Endothelial cell (in vitro differentiated cells): ENCODE results near the gene STAT5B. TPM values are rescaled to one million over a fixed set of nuclear protein-coding genes. Genes with fewer than 3 reads are reported as not detected.

ENCODE experiments used
- DNase-seq: peaks from one replicate; pipeline ENCODE4 v3.0.0; 2021; ENCODE audit warnings: low spot score
- H3K27ac Mint-ChIP-seq: one replicate; pipeline ENCODE4 v1.8.0; 2021; ENCODE audit warnings: mixed read lengths, inconsistent platforms; ENCODE audit not compliant: unreplicated experiment
- H3K27me3 Mint-ChIP-seq: one replicate; pipeline ENCODE4 v1.8.0; 2021; ENCODE audit warnings: mild to moderate bottlenecking, moderate library complexity, mixed read lengths, inconsistent platforms; ENCODE audit not compliant: unreplicated experiment
- H3K36me3 Mint-ChIP-seq: one replicate; pipeline ENCODE4 v1.8.0; 2021; ENCODE audit warnings: mild to moderate bottlenecking, low read depth, mixed read lengths, inconsistent platforms; ENCODE audit not compliant: unreplicated experiment
- H3K4me1 Mint-ChIP-seq: one replicate; pipeline ENCODE4 v1.8.0; 2021; ENCODE audit warnings: mild to moderate bottlenecking, mixed read lengths, inconsistent platforms; ENCODE audit not compliant: unreplicated experiment
- H3K4me3 Mint-ChIP-seq: one replicate; pipeline ENCODE4 v1.8.0; 2021; ENCODE audit warnings: mild to moderate bottlenecking, mixed read lengths, inconsistent platforms; ENCODE audit not compliant: unreplicated experiment
- H3K9me3 Mint-ChIP-seq: one replicate; pipeline ENCODE4 v1.8.0; 2021; ENCODE audit warnings: mixed read lengths, inconsistent platforms; ENCODE audit not compliant: unreplicated experiment
- total RNA-seq: library from RNA; stranded (reverse); fragmentation: NEBNext Ultra II Directional; extraction: Animal tissue kit (Norgen Biotek cat#: 25700); gene quantifications from one replicate; pipeline ENCODE4 v1.2.1, GENCODE V29; 2021; ENCODE audit not compliant: unreplicated experiment
- TF ChIP-seq, protein P1 (sequence below): fragments of 200-600 bp; sonication (generic); IDR thresholded peaks from one replicate; pipeline ENCODE4 v1.5.0; 2021; ENCODE audit warnings: antibody characterized with exemption; ENCODE audit not compliant: unreplicated experiment

Gene STAT5B
- total RNA-seq, 1 donor from 2014 or later, result 40.2 TPM

DNA sequence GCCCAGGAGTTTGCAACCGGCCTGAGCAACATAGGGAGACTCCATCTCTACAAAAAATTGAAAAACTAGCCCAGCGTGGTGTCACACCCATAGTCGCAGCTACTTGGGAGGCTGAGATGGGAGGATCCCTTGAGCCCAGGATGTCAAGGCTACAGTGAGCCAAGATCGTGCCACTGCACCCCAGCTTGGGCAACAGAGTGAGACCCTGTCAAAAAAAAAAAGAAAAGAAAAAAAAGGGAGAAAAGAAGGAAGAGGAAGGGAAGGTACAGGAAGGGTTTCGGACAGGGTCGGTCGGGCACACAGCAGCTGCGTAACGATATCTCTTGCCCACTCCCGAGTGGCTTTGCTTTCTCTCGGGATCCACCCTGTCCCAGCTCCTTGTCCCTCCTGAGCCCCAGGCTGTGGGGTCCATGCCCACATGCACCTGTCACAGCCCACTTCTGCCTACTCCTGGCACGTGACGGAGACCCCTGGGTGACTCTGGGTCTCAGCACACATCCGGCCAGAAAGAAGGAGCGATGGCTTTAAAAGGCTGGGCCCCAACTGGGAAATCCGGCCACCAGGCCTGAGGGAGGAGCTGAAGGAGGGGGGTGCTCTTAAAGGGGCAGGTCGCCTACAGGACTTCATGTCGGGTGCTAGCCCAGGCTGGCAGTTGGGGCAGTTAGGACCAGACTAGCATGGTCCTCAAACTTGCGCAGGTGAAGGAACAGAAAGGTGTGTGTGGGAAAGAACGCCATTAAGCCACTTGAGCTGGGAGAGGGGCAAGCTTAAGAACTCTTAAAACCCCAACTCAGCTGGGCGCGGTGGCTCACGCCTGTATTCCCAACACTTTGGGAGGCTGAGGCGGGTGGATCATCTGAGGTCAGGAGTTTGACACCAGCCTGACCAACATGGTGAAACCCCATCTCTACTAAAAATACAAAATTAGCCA lies 82.0 kb downstream of the STAT5B start, which contains the start of gene GHDC:
Gene GHDC (minus strand): TSS at position 526 of the 931 bp plus-strand sequence. CDS start 913 bp downstream, outside the sequence.
- Mint-ChIP-seq H3K9me3 (no peaks in the 10 kb centered on the region), H3K4me3 (peak within 1 kb of the TSS; percentile 56), H3K27ac (peak within 1 kb of the TSS; percentile 84), H3K27me3 (peaks cover 14% of the 10 kb centered on the region), H3K4me1 (peaks cover 9% of the 10 kb centered on the region), H3K36me3 (no peaks in the 10 kb centered on the region)
- TF ChIP-seq, protein P1, sequence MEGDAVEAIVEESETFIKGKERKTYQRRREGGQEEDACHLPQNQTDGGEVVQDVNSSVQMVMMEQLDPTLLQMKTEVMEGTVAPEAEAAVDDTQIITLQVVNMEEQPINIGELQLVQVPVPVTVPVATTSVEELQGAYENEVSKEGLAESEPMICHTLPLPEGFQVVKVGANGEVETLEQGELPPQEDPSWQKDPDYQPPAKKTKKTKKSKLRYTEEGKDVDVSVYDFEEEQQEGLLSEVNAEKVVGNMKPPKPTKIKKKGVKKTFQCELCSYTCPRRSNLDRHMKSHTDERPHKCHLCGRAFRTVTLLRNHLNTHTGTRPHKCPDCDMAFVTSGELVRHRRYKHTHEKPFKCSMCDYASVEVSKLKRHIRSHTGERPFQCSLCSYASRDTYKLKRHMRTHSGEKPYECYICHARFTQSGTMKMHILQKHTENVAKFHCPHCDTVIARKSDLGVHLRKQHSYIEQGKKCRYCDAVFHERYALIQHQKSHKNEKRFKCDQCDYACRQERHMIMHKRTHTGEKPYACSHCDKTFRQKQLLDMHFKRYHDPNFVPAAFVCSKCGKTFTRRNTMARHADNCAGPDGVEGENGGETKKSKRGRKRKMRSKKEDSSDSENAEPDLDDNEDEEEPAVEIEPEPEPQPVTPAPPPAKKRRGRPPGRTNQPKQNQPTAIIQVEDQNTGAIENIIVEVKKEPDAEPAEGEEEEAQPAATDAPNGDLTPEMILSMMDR, result no peak
- DNase-seq, result peak; percentile 48

DNA sequence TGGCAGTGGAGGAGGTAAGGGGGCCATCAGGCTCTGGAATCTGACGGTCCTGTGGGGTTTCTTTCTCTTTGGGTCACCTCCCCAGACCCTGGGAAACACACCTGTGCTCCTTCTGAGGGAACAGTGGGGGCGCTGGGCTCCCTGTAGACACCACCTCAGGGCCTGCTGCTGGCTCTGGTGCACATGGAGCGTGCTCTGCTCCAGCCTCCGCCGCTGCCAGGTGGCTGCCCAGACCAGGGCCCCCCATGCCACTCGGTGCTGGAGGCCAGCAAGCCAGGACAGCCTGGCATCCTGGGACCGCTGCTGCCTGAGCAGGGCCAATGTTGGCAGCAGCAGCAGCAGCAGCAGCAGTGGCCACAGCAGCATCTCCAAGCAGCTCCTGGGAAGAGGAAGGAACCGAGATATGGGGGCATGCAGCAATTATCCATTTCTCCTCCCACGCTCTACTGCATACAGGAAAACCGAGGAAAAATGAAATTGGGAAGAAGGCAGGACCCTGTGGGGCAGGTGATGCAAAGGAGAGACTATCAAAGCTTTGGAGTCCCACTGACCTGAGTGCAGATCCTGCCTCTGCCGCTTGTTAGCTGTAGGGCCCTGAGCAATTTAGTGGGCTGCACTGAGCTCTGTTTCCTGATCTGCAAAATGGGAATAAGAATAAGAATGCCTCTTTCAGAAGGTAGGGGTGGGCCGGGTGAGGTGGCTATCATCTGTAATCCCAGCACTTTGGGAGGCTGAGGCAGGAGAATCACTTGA lies 82.8 kb downstream of the STAT5B start:
- Mint-ChIP-seq H3K27ac (no peak overlapping the region), H3K4me3 (peak overlapping the region; percentile 56), H3K27me3 (peaks cover 14% of the 10 kb centered on the region), H3K36me3 (peaks cover 4% of the 10 kb centered on the region), H3K4me1 (peaks cover 15% of the 10 kb centered on the region), H3K9me3 (no peaks in the 10 kb centered on the region)
- TF ChIP-seq, protein P1, result no peak
- no peak for DNase-seq

GRCh38 chr17:42192189-42193126 lies 83.7 kb downstream of the STAT5B start:
- H3K27ac Mint-ChIP-seq, result no peak overlapping the region

GRCh38 chr17:42191275-42191608 lies 84.9 kb downstream of the STAT5B start:
- Mint-ChIP-seq H3K27me3 (peaks cover 10% of the 10 kb centered on the region), H3K27ac (no peak overlapping the region), H3K4me3 (no peak overlapping the region), H3K9me3 (no peaks in the 10 kb centered on the region), H3K36me3 (peaks cover 4% of the 10 kb centered on the region), H3K4me1 (peaks cover 17% of the 10 kb centered on the region)
- no peak for DNase-seq
- TF ChIP-seq, protein P1, result no peak

More at GRCh38 chr17:42192189-42193126, 83.7 kb downstream of the STAT5B start:
- no peak overlapping the region for H3K4me3 Mint-ChIP-seq
- TF ChIP-seq, protein P1, result no peak
- H3K36me3 Mint-ChIP-seq, result peaks cover 4% of the 10 kb centered on the region
- H3K4me1 Mint-ChIP-seq, result peaks cover 15% of the 10 kb centered on the region
- no peaks in the 10 kb centered on the region for H3K9me3 Mint-ChIP-seq
- DNase-seq, result no peak
- peaks cover 10% of the 10 kb centered on the region for H3K27me3 Mint-ChIP-seq
